Fibroblast of lung (primary cell): ENCODE measurements around the gene NOL6. TPM values are rescaled to one million over a fixed set of nuclear protein-coding genes. Genes with fewer than 3 reads are reported as not detected.
"Not testable (repeated sequence)": the region's sequence is repeated elsewhere in the genome, so short reads cannot be mapped to it uniquely, and the experiment has no call there.

Source experiments
- DNase-seq, 2 donors: peaks; one replicate each; pipeline versions ENCODE4 v3.0.0 to v3.0.0-alpha.2; 2010; ENCODE audit warnings: low read depth in 2 of 2
- H2AFZ ChIP-seq: 2 replicates; pipeline ENCODE4 v1.5.1; 2012; ENCODE audit warnings: low read length, control low read depth, inconsistent platforms
- H3K27ac ChIP-seq: 2 replicates; pipeline ENCODE4 v1.5.1; 2011; ENCODE audit warnings: low read length, control low read depth; ENCODE audit not compliant: insufficient read depth
- H3K27me3 ChIP-seq: 2 replicates; pipeline ENCODE4 v1.5.1; 2011; ENCODE audit warnings: mild to moderate bottlenecking, low read length; ENCODE audit not compliant: control insufficient read depth, insufficient read depth
- H3K36me3 ChIP-seq: 2 replicates; pipeline ENCODE4 v1.5.1; 2011; ENCODE audit warnings: low read length; ENCODE audit not compliant: control insufficient read depth, insufficient read depth
- H3K4me1 ChIP-seq: 2 replicates; pipeline ENCODE4 v1.5.1; 2011; ENCODE audit warnings: low read length; ENCODE audit not compliant: control insufficient read depth, insufficient read depth; ENCODE audit errors: extremely low read depth
- H3K4me2 ChIP-seq: 2 replicates; pipeline ENCODE4 v1.5.1; 2011; ENCODE audit warnings: low read length, control low read depth; ENCODE audit not compliant: insufficient read depth; ENCODE audit errors: extremely low read depth
- H3K4me3 ChIP-seq, 4 experiments: fragments of 200-600 bp in 1 of 4; sonication (generic) in 1 of 4; replicated peaks in 1 of 4; 2 replicates each; pipeline ENCODE4 v1.5.1; 2011 to 2016; ENCODE audit warnings: low read length in 4 of 4, low read depth in 3 of 4, mild to moderate bottlenecking in 3 of 4, control low read depth in 2 of 4, inconsistent platforms in 1 of 4, mixed read lengths in 1 of 4; ENCODE audit not compliant: insufficient read depth in 1 of 4; ENCODE audit errors: control extremely low read depth in 1 of 4
- H3K79me2 ChIP-seq: 2 replicates; pipeline ENCODE4 v1.5.1; 2012; ENCODE audit warnings: mild to moderate bottlenecking, low read length, inconsistent platforms; ENCODE audit not compliant: control insufficient read depth, insufficient read depth
- H3K9ac ChIP-seq: 2 replicates; pipeline ENCODE4 v1.5.1; 2011; ENCODE audit warnings: mild to moderate bottlenecking, low read length, control low read depth; ENCODE audit not compliant: insufficient read depth
- H3K9me3 ChIP-seq: 2 replicates; pipeline ENCODE4 v1.5.1; 2012; ENCODE audit warnings: low read depth, low read length; ENCODE audit not compliant: control insufficient read depth, insufficient read depth
- H4K20me1 ChIP-seq: 2 replicates; pipeline ENCODE4 v1.5.1; 2011; ENCODE audit warnings: low read length; ENCODE audit not compliant: control insufficient read depth, insufficient read depth; ENCODE audit errors: extremely low read depth
- CTCF ChIP-seq, 2 donors: IDR thresholded peaks in 1 of 2; conservative IDR thresholded peaks in 1 of 2; 1 replicate in 1 of 2; 2 replicates in 1 of 2; pipeline ENCODE4 v1.5.1; 2011 to 2012; ENCODE audit warnings: low read length in 2 of 2, control low read depth in 1 of 2, inconsistent platforms in 1 of 2, low read depth in 1 of 2, mild to moderate bottlenecking in 1 of 2
- EZH2 ChIP-seq: IDR thresholded peaks from 2 replicates; pipeline ENCODE4 v1.5.1; 2012; ENCODE audit warnings: low read length, control low read depth, mild to moderate bottlenecking; ENCODE audit errors: missing control alignments
- polyA plus RNA-seq, 2 donors: library from polyadenylated mRNA; depleted of rRNA in 1 of 2; stranded (reverse) in 1 of 2; unstranded in 1 of 2; fragments of >200 nt; gene quantifications; 2 replicates each; pipeline ENCODE4 v1.2.1, GENCODE V29; 2011 to 2012; ENCODE audit warnings: missing spikeins in 1 of 2
- total RNA-seq: library from RNA; depleted of rRNA; stranded (reverse); fragments of >200 nt; gene quantifications from 2 replicates; pipeline ENCODE4 v1.2.1, GENCODE V29; 2014

Gene NOL6
- total and polyA plus RNA-seq, 2 donors (not counting 1 experiment from before 2014, with no cell fraction given): 15.2 to 24.4 TPM

- H3K27ac ChIP-seq: no peak overlapping the region
Observed at GRCh38 chr9:33489066-33489465, 15.3 kb upstream of the NOL6 start.

GRCh38 chr9:33485312-33485711, 11.6 kb upstream of the NOL6 start:
- H3K27ac ChIP-seq, H3K4me1 ChIP-seq, H3K4me3 ChIP-seq, H3K4me2 ChIP-seq, H3K9ac ChIP-seq, H3K9me3 ChIP-seq, H4K20me1 ChIP-seq, H2AFZ ChIP-seq, H3K27me3 ChIP-seq, H3K36me3 ChIP-seq, DNase-seq, H3K79me2 ChIP-seq: not testable (repeated sequence)

More at GRCh38 chr9:33489066-33489465, 15.3 kb upstream of the NOL6 start:
- no peak overlapping the region for H3K9ac ChIP-seq
- H3K4me3 ChIP-seq: no peak overlapping the region
- TF ChIP-seq EZH2 (no peak), CTCF (conservative IDR thresholded peaks at IDR 0.05 in 1 of 2, IDR thresholded peaks at IDR 0.05 in 1 of 2; ENCODE audit: low read depth in 1 of 2, low read length in 2 of 2) (no peak)
- peak; percentile 27 to 78 for DNase-seq
- H3K4me1 ChIP-seq: no peaks in the 10 kb centered on the region
- H3K79me2 ChIP-seq: no peaks in the 10 kb centered on the region
- no peaks in the 10 kb centered on the region for H3K36me3 ChIP-seq
- H4K20me1 ChIP-seq: no peaks in the 10 kb centered on the region
- H3K4me2 ChIP-seq: peak overlapping the region; percentile 51
- no peaks in the 10 kb centered on the region for H3K9me3 ChIP-seq
- no peaks in the 10 kb centered on the region for H3K27me3 ChIP-seq
- H2AFZ ChIP-seq: no peak overlapping the region

GRCh38 chr9:33480976-33481375, 7.3 kb upstream of the NOL6 start:
- no peaks in the 10 kb centered on the region for H3K79me2 ChIP-seq
- H4K20me1 ChIP-seq: no peaks in the 10 kb centered on the region
- TF ChIP-seq CTCF (conservative IDR thresholded peaks at IDR 0.05 in 1 of 2, IDR thresholded peaks at IDR 0.05 in 1 of 2; ENCODE audit: low read depth in 1 of 2, low read length in 2 of 2): no peak
- TF ChIP-seq EZH2: no peak
- H3K4me1 ChIP-seq: no peaks in the 10 kb centered on the region
- no peak for DNase-seq
- H3K4me2 ChIP-seq: no peak overlapping the region
- H2AFZ ChIP-seq: no peak overlapping the region
- no peaks in the 10 kb centered on the region for H3K27me3 ChIP-seq
- H3K4me3 ChIP-seq: no peak overlapping the region
- H3K27ac ChIP-seq: no peak overlapping the region
- no peaks in the 10 kb centered on the region for H3K9me3 ChIP-seq
- H3K9ac ChIP-seq: no peak overlapping the region
- no peaks in the 10 kb centered on the region for H3K36me3 ChIP-seq
